Measurements from ENCODE around the gene APOC4. TPM values are rescaled to one million over a fixed set of nuclear protein-coding genes. Genes with fewer than 3 reads are reported as not detected.
A peak's percentile ranks its signal among the peaks of the same experiment; 100 is the strongest.

The APOC4 gene
- total RNA-seq, 1 donor from 2014 or later = not detected

- Mint-ChIP-seq H3K36me3 (ENCODE audit: low read depth) (no peaks in the 10 kb centered on the region), H3K9me3 (no peaks in the 10 kb centered on the region), H3K4me1 (ENCODE audit: low read depth) (peaks cover 4% of the 10 kb centered on the region), H3K4me3 (ENCODE audit: low read depth) (no peak overlapping the region), H3K27me3 (ENCODE audit: low read depth) (peaks cover 14% of the 10 kb centered on the region), H3K27ac (no peak overlapping the region)
- intact Hi-C loops (cut with micrococcal nuclease) = no loop called here
- DNase-seq (ENCODE audit: low spot score) = no peak
Measured at GRCh38 chr19:44927746-44928145, 14.3 kb upstream of the APOC4 start.

- intact Hi-C loops (cut with micrococcal nuclease) = no loop called here
- H3K27me3 Mint-ChIP-seq (ENCODE audit: low read depth) = peaks cover 11% of the 10 kb centered on the region
- no peak overlapping the region for H3K27ac Mint-ChIP-seq
- H3K9me3 Mint-ChIP-seq = no peaks in the 10 kb centered on the region
- H3K4me1 Mint-ChIP-seq (ENCODE audit: low read depth) = peaks cover 4% of the 10 kb centered on the region
- no peaks in the 10 kb centered on the region for H3K36me3 Mint-ChIP-seq (ENCODE audit: low read depth)
- DNase-seq (ENCODE audit: low spot score) = no peak
- H3K4me3 Mint-ChIP-seq (ENCODE audit: low read depth) = no peak overlapping the region
Measured at GRCh38 chr19:44930088-44930487, 11.9 kb upstream of the APOC4 start.

GRCh38 chr19:44931541-44931940 lies 10.5 kb upstream of the APOC4 start:
- intact Hi-C loops (cut with micrococcal nuclease) = no loop called here
- DNase-seq (ENCODE audit: low spot score) = no peak
- peaks cover 4% of the 10 kb centered on the region for H3K4me1 Mint-ChIP-seq (ENCODE audit: low read depth)
- no peak overlapping the region for H3K4me3 Mint-ChIP-seq (ENCODE audit: low read depth)
- no peaks in the 10 kb centered on the region for H3K36me3 Mint-ChIP-seq (ENCODE audit: low read depth)
- H3K27ac Mint-ChIP-seq = no peak overlapping the region
- H3K27me3 Mint-ChIP-seq (ENCODE audit: low read depth) = peaks cover 2% of the 10 kb centered on the region
- H3K9me3 Mint-ChIP-seq = no peaks in the 10 kb centered on the region

GRCh38 chr19:44939668-44940067 lies 2.4 kb upstream of the APOC4 start:
- intact Hi-C loops (cut with micrococcal nuclease) = no loop called here
- Mint-ChIP-seq H3K36me3 (ENCODE audit: low read depth) (no peaks in the 10 kb centered on the region), H3K27me3 (ENCODE audit: low read depth) (no peaks in the 10 kb centered on the region), H3K27ac (no peak overlapping the region), H3K4me1 (ENCODE audit: low read depth) (no peaks in the 10 kb centered on the region), H3K4me3 (ENCODE audit: low read depth) (no peak overlapping the region), H3K9me3 (no peaks in the 10 kb centered on the region)
- DNase-seq (ENCODE audit: low spot score) = no peak

GRCh38 chr19:44943801-44944249 lies 1.8 kb downstream of the APOC4 start:
- intact Hi-C loops (cut with micrococcal nuclease) = no loop called here
- no peak overlapping the region for H3K4me3 Mint-ChIP-seq (ENCODE audit: low read depth)
- H3K36me3 Mint-ChIP-seq (ENCODE audit: low read depth) = no peaks in the 10 kb centered on the region
- DNase-seq (ENCODE audit: low spot score) = no peak
- no peaks in the 10 kb centered on the region for H3K9me3 Mint-ChIP-seq
- H3K4me1 Mint-ChIP-seq (ENCODE audit: low read depth) = no peaks in the 10 kb centered on the region
- no peaks in the 10 kb centered on the region for H3K27me3 Mint-ChIP-seq (ENCODE audit: low read depth)
- no peak overlapping the region for H3K27ac Mint-ChIP-seq

- DNase-seq (ENCODE audit: low spot score) = no peak
- Mint-ChIP-seq H3K4me3 (ENCODE audit: low read depth) (no peak overlapping the region), H3K36me3 (ENCODE audit: low read depth) (peaks cover 3% of the 10 kb centered on the region), H3K27me3 (ENCODE audit: low read depth) (no peaks in the 10 kb centered on the region), H3K9me3 (no peaks in the 10 kb centered on the region), H3K4me1 (ENCODE audit: low read depth) (no peaks in the 10 kb centered on the region), H3K27ac (no peak overlapping the region)
- intact Hi-C loops (cut with micrococcal nuclease) = no loop called here
Measured at GRCh38 chr19:44947041-44947581, 5.1 kb downstream of the APOC4 start.

GRCh38 chr19:44948237-44948636 lies 6.2 kb downstream of the APOC4 start:
- H3K27me3 Mint-ChIP-seq (ENCODE audit: low read depth) = no peaks in the 10 kb centered on the region
- no peaks in the 10 kb centered on the region for H3K4me1 Mint-ChIP-seq (ENCODE audit: low read depth)
- peaks cover 3% of the 10 kb centered on the region for H3K36me3 Mint-ChIP-seq (ENCODE audit: low read depth)
- intact Hi-C loops (cut with micrococcal nuclease) = no loop called here
- no peaks in the 10 kb centered on the region for H3K9me3 Mint-ChIP-seq
- H3K27ac Mint-ChIP-seq = no peak overlapping the region
- no peak overlapping the region for H3K4me3 Mint-ChIP-seq (ENCODE audit: low read depth)
- DNase-seq (ENCODE audit: low spot score) = no peak

- Mint-ChIP-seq H3K36me3 (ENCODE audit: low read depth) (peaks cover 3% of the 10 kb centered on the region), H3K4me1 (ENCODE audit: low read depth) (peaks cover 4% of the 10 kb centered on the region), H3K9me3 (no peaks in the 10 kb centered on the region), H3K27me3 (ENCODE audit: low read depth) (no peaks in the 10 kb centered on the region), H3K4me3 (ENCODE audit: low read depth) (no peak overlapping the region), H3K27ac (no peak overlapping the region)
- no peak for DNase-seq (ENCODE audit: low spot score)
- intact Hi-C loops (cut with micrococcal nuclease) = no loop called here
Measured at GRCh38 chr19:44948763-44949374, 6.8 kb downstream of the APOC4 start.

GRCh38 chr19:44949550-44949949 lies 7.5 kb downstream of the APOC4 start:
- Mint-ChIP-seq H3K27me3 (ENCODE audit: low read depth) (no peaks in the 10 kb centered on the region), H3K4me1 (ENCODE audit: low read depth) (peaks cover 4% of the 10 kb centered on the region), H3K27ac (no peak overlapping the region), H3K36me3 (ENCODE audit: low read depth) (peaks cover 3% of the 10 kb centered on the region), H3K9me3 (no peaks in the 10 kb centered on the region), H3K4me3 (ENCODE audit: low read depth) (no peak overlapping the region)
- intact Hi-C loops (cut with micrococcal nuclease) = no loop called here
- no peak for DNase-seq (ENCODE audit: low spot score)

GRCh38 chr19:44951179-44952159 lies 9.4 kb downstream of the APOC4 start:
- Mint-ChIP-seq H3K4me3 (ENCODE audit: low read depth) (no peak overlapping the region), H3K36me3 (ENCODE audit: low read depth) (peaks cover 3% of the 10 kb centered on the region), H3K9me3 (no peaks in the 10 kb centered on the region), H3K27me3 (ENCODE audit: low read depth) (no peaks in the 10 kb centered on the region), H3K4me1 (ENCODE audit: low read depth) (peaks cover 10% of the 10 kb centered on the region), H3K27ac (no peak overlapping the region)
- DNase-seq (ENCODE audit: low spot score) = peak; percentile 46
- intact Hi-C loops (cut with micrococcal nuclease) = loop anchor here (1.0 kb wide), 1 partner anchor 48 kb away; no protein-coding TSS in a partner anchor

- no peaks in the 10 kb centered on the region for H3K27me3 Mint-ChIP-seq (ENCODE audit: low read depth)
- no peaks in the 10 kb centered on the region for H3K9me3 Mint-ChIP-seq
- peak overlapping the region; percentile 97 for H3K27ac Mint-ChIP-seq
- intact Hi-C loops (cut with micrococcal nuclease) = loop anchor here (2.0 kb wide), 1 partner anchor 63 kb away; the partner anchor contains the start of gene TOMM40
- no peak for DNase-seq (ENCODE audit: low spot score)
- peak overlapping the region; percentile 86 for H3K4me3 Mint-ChIP-seq (ENCODE audit: low read depth)
- H3K36me3 Mint-ChIP-seq (ENCODE audit: low read depth) = peaks cover 3% of the 10 kb centered on the region
- H3K4me1 Mint-ChIP-seq (ENCODE audit: low read depth) = peaks cover 25% of the 10 kb centered on the region
Measured at GRCh38 chr19:44954278-44954648, 12.2 kb downstream of the APOC4 start.

- H3K27me3 Mint-ChIP-seq (ENCODE audit: low read depth) = no peaks in the 10 kb centered on the region
- intact Hi-C loops (cut with micrococcal nuclease) = loop anchor here (1.0 to 2.0 kb wide), 2 partner anchors 47 to 64 kb away; partner anchors contain the start of gene TOMM40
- H3K36me3 Mint-ChIP-seq (ENCODE audit: low read depth) = peaks cover 3% of the 10 kb centered on the region
- DNase-seq (ENCODE audit: low spot score) = peak; percentile 92
- H3K4me3 Mint-ChIP-seq (ENCODE audit: low read depth) = peak within 1 kb of the TSS; percentile 86
- no peaks in the 10 kb centered on the region for H3K9me3 Mint-ChIP-seq
- peak within 1 kb of the TSS; percentile 97 for H3K27ac Mint-ChIP-seq
- H3K4me1 Mint-ChIP-seq (ENCODE audit: low read depth) = peaks cover 25% of the 10 kb centered on the region
Measured at GRCh38 chr19:44954649-44955504, 12.8 kb downstream of the APOC4 start, which contains the start of gene CLPTM1. TSS of gene CLPTM1 (plus strand) at chr19:44955380. CDS start at chr19:44955396, 16 bp downstream.
